ENCODE results near the gene NBEA. TPM values are rescaled to one million over a fixed set of nuclear protein-coding genes. Genes with fewer than 3 reads are reported as not detected.

The NBEA gene
- total RNA-seq: under 0.01 and 3.7 TPM in 2 replicates

GRCh38 chr13:34941835-34942731 is at the start of gene NBEA:
NBEA (plus strand) TSS chr13:34942270; CDS start chr13:34942821, 551 bp downstream.

DNA sequence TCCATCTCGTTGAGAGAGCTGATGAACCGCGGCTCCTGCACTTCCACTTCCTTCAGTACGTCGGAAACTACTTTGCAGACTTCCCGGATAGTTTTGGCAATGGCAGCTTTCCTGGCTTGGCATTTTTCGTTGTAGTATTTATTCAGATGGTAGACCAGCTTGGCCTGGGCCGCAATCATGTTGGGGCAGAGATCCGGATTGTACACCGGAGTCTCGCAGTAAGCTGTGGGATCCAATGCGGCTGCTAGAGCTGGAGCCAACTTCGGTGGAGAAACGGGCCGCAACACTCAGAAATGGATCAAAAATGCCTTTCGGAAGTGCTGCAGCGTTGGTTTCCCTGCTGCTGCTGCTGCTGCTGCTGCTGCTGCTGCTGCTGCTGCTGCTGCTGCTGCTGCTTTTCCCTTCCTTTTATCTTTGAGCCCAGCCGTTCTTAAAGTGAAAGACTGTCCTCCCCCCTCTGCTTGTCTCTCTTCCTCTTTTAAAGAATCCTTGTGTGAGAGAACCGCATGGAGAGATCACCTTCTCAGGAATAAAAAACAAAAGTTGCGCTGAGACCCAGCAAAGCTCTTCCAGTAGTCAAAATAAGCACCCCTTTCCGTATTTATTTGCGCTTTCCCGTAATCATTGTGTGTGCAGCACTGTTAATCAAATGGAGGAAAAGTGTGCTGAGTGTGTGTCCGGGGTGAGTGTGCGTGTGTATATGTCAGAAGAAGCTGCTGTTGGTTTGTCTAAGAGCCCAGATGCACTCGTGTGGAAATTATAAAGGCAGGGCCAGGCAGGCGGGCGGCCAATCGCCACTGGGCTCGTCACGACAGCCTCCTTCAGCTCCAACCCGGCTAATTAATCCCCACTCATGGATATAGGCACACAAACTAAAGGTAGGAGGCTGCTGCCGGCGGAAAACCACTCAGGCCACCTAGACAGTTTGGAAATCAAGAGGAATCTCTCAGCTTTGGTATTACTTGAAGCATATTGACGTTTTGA is 534.2 kb downstream of the NBEA start, which contains the start of gene MAB21L1:
MAB21L1 (minus strand) TSS at position 730 of the 984 bp plus-strand sequence; CDS start at position 179, 551 bp downstream.

All from nasal cavity respiratory epithelium epithelial cell of viscerocranial mucosa (primary cell).